Glutamatergic neuron (in vitro differentiated cells): ENCODE data around the gene PTPRF. TPM values are rescaled to one million over a fixed set of nuclear protein-coding genes. Genes with fewer than 3 reads are reported as not detected.
A peak's percentile ranks its signal among the peaks of the same experiment; 100 is the strongest.
"Not testable (repeated sequence)": the region's sequence is repeated elsewhere in the genome, so short reads cannot be mapped to it uniquely, and the experiment has no call there.

ENCODE experiments used
- DNase-seq: peaks from one replicate; pipeline ENCODE4 v3.0.0; 2022
- H3K27ac Mint-ChIP-seq: one replicate; pipeline ENCODE4 v1.8.0; 2020; ENCODE audit warnings: mild to moderate bottlenecking, mixed read lengths, inconsistent platforms; ENCODE audit not compliant: unreplicated experiment
- H3K27me3 Mint-ChIP-seq: one replicate; pipeline ENCODE4 v1.8.0; 2020; ENCODE audit warnings: mild to moderate bottlenecking, moderate library complexity, mixed read lengths, inconsistent platforms; ENCODE audit not compliant: unreplicated experiment
- H3K36me3 Mint-ChIP-seq: one replicate; pipeline ENCODE4 v1.8.0; 2020; ENCODE audit warnings: mild to moderate bottlenecking, mixed read lengths, inconsistent platforms; ENCODE audit not compliant: unreplicated experiment
- H3K4me1 Mint-ChIP-seq: one replicate; pipeline ENCODE4 v1.8.0; 2020; ENCODE audit warnings: mild to moderate bottlenecking, low read depth, mixed read lengths, inconsistent platforms; ENCODE audit not compliant: unreplicated experiment
- H3K4me3 Mint-ChIP-seq: one replicate; pipeline ENCODE4 v1.8.0; 2020; ENCODE audit warnings: mild to moderate bottlenecking, mixed read lengths, inconsistent platforms; ENCODE audit not compliant: unreplicated experiment
- H3K9me3 Mint-ChIP-seq: one replicate; pipeline ENCODE4 v1.8.0; 2020; ENCODE audit warnings: mild to moderate bottlenecking, moderate library complexity, mixed read lengths, inconsistent platforms; ENCODE audit not compliant: unreplicated experiment
- CTCF ChIP-seq: fragments of 200-600 bp; sonication (generic); IDR thresholded peaks from one replicate; pipeline ENCODE4 v1.5.0; 2021; ENCODE audit not compliant: partially characterized antibody, unreplicated experiment
- total RNA-seq: library from RNA; stranded (reverse); fragmentation: NEBNext Ultra II Directional; extraction: Animal tissue kit (Norgen Biotek cat#: 25700); gene quantifications from one replicate; pipeline ENCODE4 v1.2.1, GENCODE V29; 2021; ENCODE audit not compliant: unreplicated experiment

PTPRF gene
- total RNA-seq, 1 donor from 2014 or later, result 171 TPM

- H3K36me3 Mint-ChIP-seq, result no peaks in the 10 kb centered on the region
- H3K27ac Mint-ChIP-seq, result peak overlapping the region; percentile 17
- peaks cover 2% of the 10 kb centered on the region for H3K27me3 Mint-ChIP-seq
- no peak for DNase-seq
- no peaks in the 10 kb centered on the region for H3K4me1 Mint-ChIP-seq
- no peaks in the 10 kb centered on the region for H3K9me3 Mint-ChIP-seq
- TF ChIP-seq CTCF, result no peak
- H3K4me3 Mint-ChIP-seq, result no peak overlapping the region
Observed at GRCh38 chr1:43632135-43632670, 101.5 kb downstream of the PTPRF start.

DNA sequence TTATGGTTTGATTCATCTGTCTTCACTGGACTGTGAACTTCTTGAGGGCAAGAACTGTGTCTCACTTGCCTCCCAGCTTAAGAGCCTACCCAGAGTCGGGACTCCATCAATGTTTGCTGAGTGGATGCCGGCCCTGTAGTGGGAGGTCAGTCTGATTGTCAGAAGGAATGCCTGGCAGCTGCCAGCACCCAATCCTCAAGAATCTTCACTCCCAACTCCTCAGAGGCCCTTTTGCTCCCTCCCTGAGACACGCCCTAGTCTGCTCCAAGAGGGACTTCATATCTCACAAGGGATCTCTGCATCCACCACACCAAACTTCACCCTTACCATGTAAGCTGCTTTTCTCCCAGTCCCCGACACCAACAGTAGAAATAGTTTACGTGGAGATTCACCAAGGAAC is 104.0 kb downstream of the PTPRF start:
- H3K9me3 Mint-ChIP-seq, result peaks cover 2% of the 10 kb centered on the region
- no peak for DNase-seq
- no peak for TF ChIP-seq CTCF
- H3K27ac Mint-ChIP-seq, result no peak overlapping the region
- H3K4me3 Mint-ChIP-seq, result no peak overlapping the region
- peaks cover 2% of the 10 kb centered on the region for H3K27me3 Mint-ChIP-seq
- no peaks in the 10 kb centered on the region for H3K4me1 Mint-ChIP-seq
- H3K36me3 Mint-ChIP-seq, result no peaks in the 10 kb centered on the region

- no peak overlapping the region for H3K27ac Mint-ChIP-seq
Observed at GRCh38 chr1:43636006-43636641, 105.4 kb downstream of the PTPRF start.

DNA sequence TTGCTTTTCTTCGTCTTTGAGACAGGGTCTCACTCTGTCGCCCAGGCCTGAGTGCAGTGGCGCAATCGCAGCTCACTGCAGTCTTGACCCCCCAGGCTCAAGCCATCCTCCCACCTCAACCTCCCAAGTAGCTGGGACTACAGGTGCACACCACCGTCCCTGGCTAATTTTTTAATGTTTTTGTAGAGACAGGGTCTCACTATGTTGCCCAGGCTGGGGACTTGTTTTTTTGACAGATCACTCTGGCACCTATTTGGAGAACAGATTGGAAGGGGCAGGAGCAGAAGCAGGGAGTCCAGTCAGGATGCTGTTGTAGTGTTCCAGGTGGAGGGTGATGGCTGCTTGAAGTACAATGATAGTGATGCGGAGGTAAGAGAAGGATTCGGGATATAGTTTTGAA is 106.6 kb downstream of the PTPRF start:
- H3K27ac Mint-ChIP-seq, result no peak overlapping the region
- no peaks in the 10 kb centered on the region for H3K36me3 Mint-ChIP-seq
- H3K4me3 Mint-ChIP-seq, result no peak overlapping the region
- H3K27me3 Mint-ChIP-seq, result no peaks in the 10 kb centered on the region
- H3K9me3 Mint-ChIP-seq, result peaks cover 2% of the 10 kb centered on the region
- no peak for TF ChIP-seq CTCF
- H3K4me1 Mint-ChIP-seq, result no peaks in the 10 kb centered on the region
- DNase-seq, result no peak

More at GRCh38 chr1:43636006-43636641, 105.4 kb downstream of the PTPRF start:
- Mint-ChIP-seq H3K4me1 (no peaks in the 10 kb centered on the region), H3K4me3 (no peak overlapping the region), H3K36me3 (no peaks in the 10 kb centered on the region), H3K9me3 (peaks cover 2% of the 10 kb centered on the region), H3K27me3 (no peaks in the 10 kb centered on the region)
- no peak for TF ChIP-seq CTCF
- no peak for DNase-seq

GRCh38 chr1:43638381-43638780 is 107.7 kb downstream of the PTPRF start:
- not testable (repeated sequence) for H3K4me3 Mint-ChIP-seq, H3K27ac Mint-ChIP-seq, DNase-seq, H3K36me3 Mint-ChIP-seq, H3K4me1 Mint-ChIP-seq, H3K9me3 Mint-ChIP-seq, H3K27me3 Mint-ChIP-seq
